Erythroblast (primary cell): ENCODE results near the gene CDKAL1.

Source experiments
- DNase-seq, 2 experiments: peaks; one replicate each; lab custom pipeline; 2025; lab: John Stamatoyannopoulos, UW
- GATA1 ChIP-seq: IDR thresholded peaks from 2 replicates; pipeline ENCODE4 v1.6.1; 2011; ENCODE audit warnings: low read depth, mild to moderate bottlenecking, control low read depth, low read length, moderate library complexity
- POLR2A ChIP-seq: IDR thresholded peaks from 2 replicates; pipeline ENCODE4 v1.6.1; 2011; ENCODE audit warnings: mild to moderate bottlenecking, low read length

CDKAL1 gene

DNA sequence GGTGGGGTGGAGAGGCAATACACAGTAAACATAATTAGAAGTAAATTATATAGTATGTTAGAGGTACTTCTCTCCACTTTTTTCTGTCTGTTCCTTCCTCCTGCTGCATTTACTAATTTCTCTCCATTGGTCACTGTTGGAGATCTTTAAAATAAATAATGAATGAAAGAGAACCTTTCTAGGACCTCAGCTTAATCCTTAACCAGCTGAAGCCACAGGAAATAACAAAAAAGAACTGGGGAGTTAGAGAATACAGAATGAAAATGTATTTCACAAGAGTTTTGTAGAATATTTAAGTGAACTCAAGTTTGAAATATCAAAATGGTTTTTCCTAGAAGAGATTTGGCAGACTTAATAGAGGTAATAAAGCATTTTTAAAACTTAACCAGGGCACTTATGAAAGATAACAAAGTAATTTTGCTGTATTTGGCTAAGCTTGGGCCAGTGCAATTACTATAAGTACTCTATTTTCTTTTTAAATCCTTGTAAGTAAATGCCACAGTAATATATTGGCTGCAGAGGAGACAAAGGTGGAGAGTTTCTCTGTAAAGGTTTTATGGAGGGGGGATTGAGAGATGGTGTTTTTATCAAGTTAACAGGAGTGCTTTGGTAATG, 405.0 kb downstream of the CDKAL1 start:
- DNase-seq: no peak
- TF ChIP-seq POLR2A: no peak
- TF ChIP-seq GATA1: no peak

DNA sequence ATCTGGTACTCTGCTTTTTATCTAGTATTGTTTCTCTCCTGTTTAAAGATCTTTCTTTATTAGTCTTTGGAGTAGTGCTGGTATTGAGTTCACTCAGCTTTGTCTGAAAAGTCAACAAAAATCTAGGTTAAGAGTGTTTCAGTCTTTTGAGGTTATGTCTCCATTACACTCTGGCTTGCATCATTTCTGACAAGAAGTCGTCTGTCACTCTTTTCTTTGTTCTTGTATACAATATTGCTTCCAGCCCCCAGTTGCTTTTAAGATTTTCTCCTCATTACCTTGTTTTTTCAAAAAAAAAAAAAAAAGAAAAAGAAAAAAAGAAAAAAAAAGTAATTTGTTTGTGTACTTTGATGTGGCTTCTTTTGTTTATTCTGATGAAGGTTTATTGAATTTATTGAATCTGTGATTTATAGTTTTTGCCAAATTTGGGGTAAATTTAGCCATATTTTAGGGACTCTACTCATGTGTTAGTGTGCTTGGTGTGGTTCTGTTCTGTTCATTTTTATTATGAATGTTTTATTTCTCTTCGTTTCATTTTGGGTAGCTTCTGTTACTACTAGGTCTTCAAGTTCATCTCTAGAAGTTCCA, 408.9 kb downstream of the CDKAL1 start:
- DNase-seq: no peak
- no peak for TF ChIP-seq POLR2A
- TF ChIP-seq GATA1: no peak

- DNase-seq: no peak
- TF ChIP-seq POLR2A (no peak), GATA1 (no peak)
Measured at GRCh38 chr6:20943922-20944321, 409.7 kb downstream of the CDKAL1 start.

GRCh38 chr6:20946022-20946421, 411.8 kb downstream of the CDKAL1 start:
- no peak for TF ChIP-seq GATA1
- no peak for TF ChIP-seq POLR2A
- DNase-seq: no peak

DNA sequence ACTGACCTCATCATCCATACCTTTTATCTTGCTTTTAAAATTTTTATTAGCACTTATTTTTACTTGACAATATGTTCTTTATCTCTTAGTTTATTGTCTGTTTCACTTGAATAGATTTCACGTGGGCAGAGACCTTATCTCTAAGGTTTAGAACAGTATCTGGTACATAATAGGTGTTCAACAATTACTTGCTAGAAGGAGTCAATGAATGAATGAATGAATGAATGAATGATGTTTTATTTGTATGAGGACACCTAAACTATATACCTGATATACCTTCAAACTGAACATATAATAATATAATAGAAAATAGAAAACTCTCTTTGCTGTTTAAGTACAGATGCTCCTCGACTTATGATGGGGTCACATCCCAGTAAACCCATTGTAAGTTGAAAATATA, 412.6 kb downstream of the CDKAL1 start:
- DNase-seq: no peak
- no peak for TF ChIP-seq GATA1
- TF ChIP-seq POLR2A: no peak

- DNase-seq: no peak
- TF ChIP-seq POLR2A (no peak), GATA1 (no peak)
Measured at GRCh38 chr6:20947977-20948376, 413.7 kb downstream of the CDKAL1 start.

DNA sequence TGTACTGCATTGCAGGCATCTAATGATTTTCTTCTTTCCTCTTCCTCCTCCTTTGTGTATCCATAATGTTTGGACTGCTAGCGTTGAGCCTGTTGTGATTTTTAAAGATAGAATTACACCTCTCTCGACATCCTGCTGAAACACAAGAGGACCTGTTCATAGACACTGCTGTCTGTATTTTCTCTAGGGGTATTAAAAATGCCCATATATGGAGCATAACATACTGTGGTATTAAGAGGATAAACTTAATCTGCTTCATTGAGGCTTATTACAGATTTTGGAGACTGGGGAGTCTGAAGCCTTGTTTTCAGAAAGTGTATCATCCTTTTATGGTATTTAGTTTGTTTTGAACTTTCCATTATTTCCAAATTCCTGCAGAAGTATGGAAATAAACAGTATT, 414.3 kb downstream of the CDKAL1 start:
- DNase-seq: no peak
- TF ChIP-seq POLR2A: no peak
- no peak for TF ChIP-seq GATA1

- no peak for TF ChIP-seq POLR2A
- TF ChIP-seq GATA1: no peak
- no peak for DNase-seq
Measured at GRCh38 chr6:20949138-20949537, 414.9 kb downstream of the CDKAL1 start.

GRCh38 chr6:20952699-20953474, 418.6 kb downstream of the CDKAL1 start:
- TF ChIP-seq POLR2A (no peak), GATA1 (no peak)
- DNase-seq: no peak

DNA sequence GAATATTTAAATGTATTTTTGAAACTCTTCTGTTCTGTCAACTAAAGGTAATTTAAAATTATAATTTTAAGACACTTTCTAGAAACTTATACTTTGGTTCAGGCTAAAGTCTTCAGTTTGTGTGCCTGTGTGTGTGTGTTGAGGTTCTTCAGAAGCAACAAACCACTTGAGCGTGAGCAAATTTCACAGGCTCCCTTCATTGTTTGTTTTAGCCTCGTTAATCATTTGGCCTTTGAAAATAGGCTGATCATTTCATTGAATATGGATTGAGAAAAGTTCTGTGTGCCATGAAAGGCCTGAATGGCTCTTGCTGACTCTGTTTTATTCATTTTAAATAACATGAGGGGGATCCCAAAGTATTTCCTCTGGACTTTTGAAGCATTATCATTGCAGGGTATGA, 420.1 kb downstream of the CDKAL1 start:
- no peak for DNase-seq
- TF ChIP-seq POLR2A (no peak), GATA1 (no peak)

GRCh38 chr6:20955131-20955530, 420.9 kb downstream of the CDKAL1 start:
- no peak for DNase-seq
- no peak for TF ChIP-seq GATA1

GRCh38 chr6:20955751-20956150, 421.5 kb downstream of the CDKAL1 start:
- TF ChIP-seq GATA1 (no peak), POLR2A (no peak)
- no peak for DNase-seq

DNA sequence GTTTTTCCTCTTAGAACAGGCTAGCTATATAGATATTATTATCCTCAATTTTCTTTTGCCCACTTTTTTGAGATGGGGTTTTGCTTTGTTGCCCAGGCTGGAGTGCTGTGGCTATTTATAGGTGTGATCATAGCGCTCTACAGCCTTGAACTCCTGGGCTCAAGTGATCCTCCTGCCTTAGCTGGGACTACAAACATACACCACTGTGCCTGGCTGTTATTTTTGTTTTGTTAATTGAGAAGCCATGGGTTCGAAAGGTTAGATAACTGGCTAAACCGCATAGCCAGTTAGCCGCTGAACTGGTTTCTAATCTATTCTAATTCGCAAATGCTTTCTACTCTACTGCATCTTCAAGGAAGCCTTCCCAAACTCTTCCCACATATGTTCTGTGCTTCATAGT, 425.8 kb downstream of the CDKAL1 start:
- TF ChIP-seq POLR2A (no peak), GATA1 (no peak)
- no peak for DNase-seq

GRCh38 chr6:20965276-20965675, 431.0 kb downstream of the CDKAL1 start:
- TF ChIP-seq GATA1: no peak
- TF ChIP-seq POLR2A: no peak
- no peak for DNase-seq
